ENCODE measurements around the gene MAN1C1.

GRCh38 chr1:25727635-25728286 is 111.2 kb downstream of the MAN1C1 start:
- TF ChIP-seq POLR2AphosphoS5 (IDR thresholded peaks at IDR 0.05; ENCODE audit: low read depth, low read length), result no peak
- TF ChIP-seq CTCF (IDR thresholded peaks at IDR 0.05), result no peak
- no peak for TF ChIP-seq SIN3A (IDR thresholded peaks at IDR 0.05; ENCODE audit: borderline replicate concordance, insufficient read depth, low read depth, low read length)
